Renal cortical epithelial cell (primary cell): ENCODE data around the gene CDK18. TPM values are rescaled to one million over a fixed set of nuclear protein-coding genes. Genes with fewer than 3 reads are reported as not detected.

Experiments
- DNase-seq: peaks from one replicate; pipeline ENCODE4 v3.0.0-alpha.2; 2011; ENCODE audit warnings: low read depth
- total RNA-seq: library from RNA; depleted of rRNA; stranded (reverse); fragments of >200 nt; gene quantifications from 2 replicates; pipeline ENCODE4 v1.2.3, GENCODE V29; 2014

Gene CDK18
- total RNA-seq, 1 donor from 2014 or later: 21.1 TPM

- DNase-seq: no peak
Observed at GRCh38 chr1:205505076-205505729, 734 bp downstream of the CDK18 start.

DNA sequence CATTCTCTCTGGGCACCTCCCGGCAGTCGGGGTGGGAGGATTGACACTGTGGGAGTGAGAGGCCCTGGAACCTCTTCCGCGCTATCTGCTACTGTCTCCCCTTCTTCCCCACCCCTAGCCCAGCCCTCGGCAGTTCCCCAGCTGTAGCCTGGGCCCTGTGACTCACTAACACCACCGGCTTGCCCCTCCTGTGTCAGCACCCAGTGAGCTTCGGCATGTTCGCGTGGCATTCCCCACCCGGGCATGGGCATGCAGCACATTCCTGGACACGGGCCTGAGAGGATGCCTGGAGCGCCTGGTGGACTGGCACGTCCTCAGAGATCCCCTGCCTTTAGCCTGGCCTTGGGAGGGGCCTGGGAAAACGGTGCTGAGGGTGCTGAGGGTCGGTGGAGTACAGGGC is 1.3 kb downstream of the CDK18 start:
- DNase-seq: peak; percentile 72

DNA sequence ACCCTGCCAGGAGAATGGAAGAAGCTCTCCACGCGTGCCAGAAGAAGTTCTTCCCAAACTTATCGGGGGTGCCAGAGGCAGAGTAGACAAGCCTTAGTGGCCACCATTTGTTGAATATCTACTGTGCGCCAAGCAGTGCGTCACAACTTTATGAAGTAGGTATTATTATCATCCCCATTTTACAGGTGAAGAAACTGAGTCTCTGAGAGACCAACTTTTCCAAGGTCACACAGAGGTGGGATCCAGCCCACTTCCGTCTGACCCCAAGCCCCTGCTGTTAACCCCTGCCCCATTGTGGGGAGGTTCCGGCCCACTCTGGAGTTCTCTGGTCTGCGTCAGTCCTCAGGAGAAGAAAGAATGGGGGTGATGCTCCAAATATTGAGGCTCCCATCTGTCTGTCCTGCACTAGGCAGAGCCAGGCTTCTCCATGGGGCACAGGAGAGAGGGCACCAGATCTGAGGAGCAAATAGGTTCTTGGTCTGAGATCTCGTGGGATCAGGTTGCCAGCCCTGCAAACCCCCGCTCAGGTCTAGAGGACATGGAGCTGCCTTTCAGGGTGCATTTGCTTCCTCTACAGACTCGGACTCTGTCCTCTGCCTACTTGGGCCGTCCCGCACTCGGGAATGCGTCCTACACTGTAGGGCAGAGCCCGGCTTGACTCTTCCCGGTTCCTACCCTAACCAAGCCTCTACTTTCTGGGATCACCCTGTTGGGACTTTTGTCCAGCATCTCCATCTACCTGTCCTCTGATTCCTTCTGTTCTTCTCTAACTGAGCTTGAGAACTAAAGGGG is 2.1 kb downstream of the CDK18 start:
- no peak for DNase-seq

DNA sequence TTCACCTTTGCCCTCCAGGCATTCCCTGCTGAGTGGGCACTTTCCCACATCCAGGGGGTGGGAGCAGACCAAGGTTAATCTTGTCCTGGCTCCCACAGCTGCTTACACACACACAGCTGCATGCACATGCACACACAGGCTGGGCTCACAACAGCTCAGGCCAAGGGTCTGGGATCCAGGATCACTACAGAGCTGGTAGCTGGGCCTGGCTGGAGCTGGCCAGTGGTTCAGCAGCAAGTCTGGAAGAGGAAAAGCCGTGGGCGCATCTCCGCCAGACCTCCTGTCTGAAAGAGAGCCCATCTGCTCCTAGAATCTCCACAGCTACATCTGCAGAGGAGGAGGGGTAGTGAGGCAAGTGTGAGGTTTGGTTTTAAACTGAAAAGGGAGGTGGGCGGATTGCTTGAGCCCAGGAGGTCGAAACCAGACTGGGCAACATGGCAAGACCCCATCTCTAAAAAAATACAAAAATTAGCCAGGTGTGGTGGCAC is 3.8 kb downstream of the CDK18 start:
- no peak for DNase-seq

GRCh38 chr1:205510308-205510950 is 6.0 kb downstream of the CDK18 start:
- no peak for DNase-seq

- DNase-seq: no peak
Observed at GRCh38 chr1:205510951-205511330, 6.5 kb downstream of the CDK18 start.

DNA sequence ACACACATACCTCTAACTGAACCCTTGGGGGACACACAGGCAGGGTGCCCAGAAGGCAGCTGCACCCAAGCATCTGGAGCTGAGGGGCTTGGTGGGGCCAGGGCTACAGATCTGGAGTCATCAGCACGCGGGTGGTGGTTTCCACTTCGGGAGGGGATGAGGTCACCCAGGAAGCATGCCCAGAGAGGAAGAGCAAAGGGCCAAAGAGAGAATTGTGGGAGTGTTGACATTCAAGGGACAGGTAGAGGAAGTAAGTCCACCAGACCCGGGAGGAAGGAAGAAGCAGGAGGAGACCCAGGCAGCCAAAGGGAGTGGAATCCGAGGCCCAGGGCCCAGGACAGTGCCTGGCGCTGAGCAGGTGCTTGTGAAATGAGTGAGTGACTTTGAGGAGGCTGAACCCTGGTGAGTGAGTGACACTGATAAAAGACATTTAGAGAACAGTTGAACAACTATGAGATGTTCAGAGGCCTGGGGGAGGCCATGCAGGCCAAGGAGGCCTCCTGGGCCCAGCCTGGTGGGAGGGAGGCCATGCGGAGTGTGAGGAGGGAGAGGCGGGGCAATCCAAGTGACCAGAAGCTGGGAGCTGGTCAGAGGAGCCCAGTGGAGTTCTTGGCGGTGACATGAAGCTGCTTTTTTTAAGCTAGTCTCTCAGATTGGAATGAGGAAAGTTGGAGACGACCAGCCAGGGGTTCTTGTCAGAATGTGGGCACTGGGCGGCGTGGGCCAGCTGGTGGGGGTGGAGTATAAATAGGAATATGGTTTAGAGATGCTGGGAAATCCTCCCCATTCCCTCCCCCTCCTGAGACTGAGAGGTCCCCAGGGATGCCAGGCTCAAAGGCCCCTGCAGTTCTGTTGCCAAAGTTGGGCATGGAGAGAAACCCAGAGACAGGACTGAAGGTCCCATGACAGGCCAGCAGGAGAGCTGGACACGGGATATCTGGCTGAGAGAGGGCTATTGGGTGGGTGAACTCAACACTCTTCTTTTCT is 7.9 kb downstream of the CDK18 start:
- DNase-seq: no peak

GRCh38 chr1:205513774-205514173 is 9.3 kb downstream of the CDK18 start:
- DNase-seq: no peak

GRCh38 chr1:205514211-205515142 is 10.0 kb downstream of the CDK18 start:
- DNase-seq: no peak

GRCh38 chr1:205515781-205516253 is 11.3 kb downstream of the CDK18 start:
- DNase-seq: no peak

DNA sequence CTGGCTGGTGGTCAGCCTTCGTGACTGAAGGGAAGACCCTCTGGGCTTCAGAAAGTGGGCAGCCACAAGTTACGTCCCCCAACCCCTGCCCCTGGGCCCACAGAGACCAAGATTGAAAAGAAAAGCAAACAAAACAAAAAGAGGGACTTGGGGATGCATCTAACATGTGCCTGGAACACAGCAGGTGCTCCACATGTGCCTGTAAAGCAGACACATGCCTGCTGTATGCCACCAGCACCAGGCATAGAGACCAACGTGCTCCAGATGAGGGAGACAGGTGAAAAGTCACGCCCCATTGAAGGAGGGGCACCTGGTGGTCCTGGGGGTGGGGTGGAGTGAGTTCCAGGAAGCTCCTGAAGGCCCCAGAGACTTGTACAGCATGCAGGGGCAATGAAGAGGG is 11.9 kb downstream of the CDK18 start:
- no peak for DNase-seq

DNA sequence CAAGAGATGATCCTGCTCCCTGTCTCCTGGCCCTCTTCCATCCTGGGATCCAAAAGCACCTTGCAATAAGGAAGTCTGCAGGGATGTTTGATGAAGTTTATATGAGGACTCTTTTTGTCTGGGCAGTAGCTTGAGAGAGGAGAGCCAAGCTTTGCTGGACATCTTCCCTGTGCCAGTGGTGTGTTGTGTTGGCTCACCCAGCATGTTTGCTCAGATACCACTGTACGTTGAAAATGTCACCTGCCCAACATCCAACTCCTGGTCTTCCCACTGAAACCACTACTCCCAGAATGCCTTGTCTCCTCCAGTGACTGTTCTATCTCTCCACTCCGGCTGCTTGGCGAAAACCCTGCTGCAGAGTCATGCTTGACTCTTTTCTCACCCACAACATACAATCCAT is 12.8 kb downstream of the CDK18 start:
- DNase-seq: no peak

DNA sequence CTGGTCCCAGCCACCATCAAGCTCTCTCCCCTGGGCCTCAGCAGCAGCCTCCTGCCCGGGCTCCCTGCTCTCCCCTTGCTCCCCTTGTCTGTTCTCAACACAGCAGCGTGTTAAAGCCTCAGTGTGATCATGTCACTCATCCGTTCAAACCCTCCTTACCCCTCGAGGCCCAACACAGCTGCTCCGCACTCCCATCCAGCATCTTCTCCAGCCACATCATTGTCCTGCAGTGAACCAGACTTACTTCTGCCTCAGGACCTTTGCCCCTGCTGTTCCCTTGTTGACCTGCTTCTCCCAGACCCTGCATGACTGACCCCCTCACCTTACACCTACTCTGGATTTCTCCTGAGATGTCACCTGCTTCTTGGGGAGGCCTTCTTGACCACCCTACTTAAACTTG is 13.3 kb downstream of the CDK18 start:
- no peak for DNase-seq

DNA sequence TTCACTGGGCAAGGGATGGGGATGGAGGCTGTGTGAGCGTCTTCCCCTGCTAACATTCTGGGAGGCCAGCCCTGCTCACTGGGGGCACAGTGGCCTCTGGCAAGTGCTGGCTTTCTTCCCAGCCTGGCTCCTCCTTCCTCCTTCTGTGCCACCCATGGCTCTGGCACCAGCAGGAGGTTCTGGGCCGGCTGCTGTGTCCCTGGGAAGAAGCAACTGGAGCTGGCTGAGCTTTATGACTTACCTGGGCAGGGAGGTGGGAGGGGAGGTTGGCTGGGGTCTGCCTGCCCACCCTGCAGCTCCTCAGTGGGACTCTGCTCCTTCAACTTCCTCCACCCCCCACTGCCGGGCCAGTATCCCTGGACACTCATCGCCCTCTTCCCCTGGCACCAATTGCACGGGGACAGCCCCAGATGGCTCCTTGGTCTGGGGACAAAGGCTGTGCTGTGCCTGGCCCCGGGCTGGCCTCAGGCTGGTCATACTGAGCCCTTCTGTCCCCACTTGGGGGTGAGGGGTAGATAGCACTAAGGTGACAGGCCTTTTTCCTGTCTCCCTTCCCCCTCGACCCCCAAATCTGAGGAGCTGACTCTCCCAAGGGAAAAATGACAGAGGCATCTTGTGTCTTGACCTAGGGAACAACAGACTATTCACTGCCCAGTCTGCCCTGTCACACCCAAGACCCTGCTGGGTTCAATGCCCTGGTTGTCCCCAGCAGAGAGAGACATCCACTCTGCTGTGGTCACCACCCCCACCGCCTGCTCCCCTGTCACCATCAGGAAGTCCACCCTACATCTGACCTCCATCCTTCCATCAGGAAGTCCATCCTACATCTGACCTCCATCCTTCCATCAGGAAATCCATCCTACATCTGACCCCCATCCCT is 14.4 kb downstream of the CDK18 start:
- no peak for DNase-seq

DNA sequence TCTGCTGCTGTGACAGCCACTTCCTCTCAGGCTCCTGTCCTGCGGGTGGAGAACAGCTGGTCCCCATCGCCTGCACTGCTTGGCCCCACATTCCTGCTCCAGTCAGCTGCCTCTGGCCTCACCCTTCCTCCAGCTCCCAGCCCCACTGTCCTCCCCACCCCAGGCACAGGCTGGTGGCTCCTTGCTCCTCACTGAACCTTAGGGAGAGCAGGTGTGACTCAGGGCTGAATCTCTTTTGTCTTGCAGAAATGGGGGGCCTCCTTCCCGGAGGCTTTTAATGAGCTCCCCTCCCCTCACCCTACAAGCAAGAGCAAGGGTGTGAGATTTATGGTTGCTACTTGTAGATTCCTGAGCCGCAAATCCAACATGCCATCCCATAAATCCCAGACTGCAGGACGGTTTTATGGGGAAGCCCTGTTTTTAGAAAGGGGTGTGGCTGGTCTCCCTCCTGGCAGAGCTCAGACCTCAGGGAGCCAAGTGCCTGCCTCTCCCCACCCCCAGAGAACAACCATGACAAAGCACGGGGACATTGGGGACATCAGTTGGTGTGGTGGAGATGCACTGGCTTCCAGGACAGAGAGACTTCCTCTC is 15.2 kb downstream of the CDK18 start:
- no peak for DNase-seq

DNA sequence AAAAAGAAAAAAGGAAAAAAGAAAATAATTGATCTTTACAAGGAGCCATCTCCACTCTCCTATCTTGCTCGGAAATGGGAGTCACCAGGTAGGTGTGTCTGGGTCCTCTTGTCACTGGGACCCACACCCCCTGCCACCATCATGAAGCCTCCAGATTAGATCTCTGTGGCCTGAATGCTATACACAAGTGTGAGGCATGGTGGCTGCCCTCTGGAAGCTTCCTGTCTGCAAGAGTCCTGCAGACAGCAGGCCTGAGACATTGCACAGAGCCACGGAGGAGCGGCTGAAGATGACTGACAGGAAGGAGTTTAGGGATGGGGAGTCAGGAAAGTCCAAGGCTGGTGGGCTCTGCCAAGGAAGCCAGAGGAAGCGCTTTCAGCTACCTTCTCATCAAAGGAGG is 16.2 kb downstream of the CDK18 start:
- no peak for DNase-seq

GRCh38 chr1:205521686-205522085 is 17.2 kb downstream of the CDK18 start:
- DNase-seq: no peak

DNA sequence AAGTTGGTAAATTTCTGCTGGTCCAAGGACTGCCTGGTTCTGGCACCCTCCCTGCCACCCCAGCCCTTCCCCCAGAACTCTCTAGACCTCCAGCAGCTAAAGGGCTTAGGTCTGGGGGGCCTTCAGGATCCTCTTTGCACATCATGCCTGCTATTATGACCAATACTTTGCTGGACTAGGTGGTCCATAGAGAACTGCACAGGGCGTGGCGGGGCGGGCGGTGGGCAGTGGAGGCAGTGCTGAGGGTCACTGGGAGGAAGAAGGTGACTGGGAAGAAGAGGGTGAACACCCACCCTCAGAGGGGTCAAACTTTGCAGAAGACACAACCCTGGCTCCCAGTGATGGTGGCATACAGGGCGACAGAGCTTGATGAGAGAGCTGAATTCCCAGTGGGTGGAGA is 18.2 kb downstream of the CDK18 start:
- DNase-seq: no peak
